Brain pericyte (primary cell): Measurements from ENCODE around the gene FEM1A.
"Not testable (repeated sequence)": the region's sequence is repeated elsewhere in the genome, so short reads cannot be mapped to it uniquely, and the experiment has no call there.

Source experiments
- DNase-seq: peaks from one replicate; pipeline ENCODE4 v3.0.0-alpha.2; 2012; ENCODE audit warnings: low read depth, low spot score

FEM1A gene

GRCh38 chr19:4811328-4812131 is 20.0 kb downstream of the FEM1A start:
- DNase-seq, result peak; percentile 36

- DNase-seq, result no peak
Observed at GRCh38 chr19:4814625-4815425, 23.3 kb downstream of the FEM1A start.

GRCh38 chr19:4815426-4816201 is 24.1 kb downstream of the FEM1A start:
- DNase-seq, result peak; percentile 48

DNA sequence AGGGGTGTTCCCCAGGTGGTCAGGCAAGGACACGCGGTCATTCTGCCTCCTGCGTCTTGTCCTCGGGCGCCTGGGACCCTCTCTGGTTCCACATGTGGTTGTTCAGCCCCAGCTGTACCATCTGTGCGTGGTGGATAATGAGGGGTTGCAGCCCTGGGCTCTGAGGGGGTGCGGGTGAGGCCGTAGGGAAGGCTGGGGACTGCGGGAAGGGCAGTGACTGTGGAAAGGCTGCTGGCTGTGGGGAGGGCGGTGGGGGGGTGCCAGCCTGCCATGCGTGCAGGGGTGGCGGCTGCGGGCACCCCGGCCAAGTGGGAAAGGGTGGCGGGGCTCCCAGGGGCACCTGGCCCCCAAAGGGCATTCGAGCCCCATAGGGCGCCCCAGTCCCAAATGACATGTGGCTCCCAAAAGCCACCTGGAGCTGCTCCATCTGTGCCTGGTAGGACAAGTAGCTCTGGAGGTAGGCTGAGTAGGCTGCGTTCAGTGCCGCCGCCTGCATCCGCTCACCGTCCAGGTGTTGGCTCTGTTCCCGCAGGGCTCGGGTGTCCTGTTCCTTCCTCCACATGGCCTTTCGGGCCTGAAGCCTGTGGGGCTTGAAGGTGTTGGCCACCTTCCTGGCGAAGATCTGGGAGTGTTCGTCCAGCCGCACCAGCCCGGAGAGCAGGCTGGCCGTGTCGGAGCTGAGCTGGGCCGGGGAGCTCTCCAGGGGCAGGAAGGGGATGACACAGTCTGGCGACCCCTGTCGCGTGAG is 24.8 kb downstream of the FEM1A start:
- no peak for DNase-seq

DNA sequence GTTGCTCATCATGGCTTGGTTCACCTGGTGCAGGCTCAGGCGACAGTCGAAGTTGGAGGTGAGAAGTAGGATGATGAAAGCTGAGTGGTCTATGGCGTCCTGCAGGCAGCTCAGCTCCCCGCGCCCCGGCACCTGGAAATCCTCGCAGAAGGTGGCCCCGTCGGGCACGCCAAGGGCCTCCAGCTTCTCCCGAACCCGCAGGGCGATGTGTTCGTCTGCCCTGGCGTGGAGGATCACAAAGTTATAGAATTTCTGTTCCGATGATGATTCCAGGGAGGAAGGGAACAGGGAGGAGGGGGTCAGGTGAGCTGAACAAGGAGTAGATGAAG is 25.4 kb downstream of the FEM1A start:
- DNase-seq, result no peak

- DNase-seq, result no peak
Observed at GRCh38 chr19:4817467-4818277, 26.1 kb downstream of the FEM1A start.

GRCh38 chr19:4821265-4821664 is 29.7 kb downstream of the FEM1A start:
- DNase-seq, result no peak

- DNase-seq, result not testable (repeated sequence)
Observed at GRCh38 chr19:4822354-4822753, 30.8 kb downstream of the FEM1A start.

- no peak for DNase-seq
Observed at GRCh38 chr19:4823577-4823976, 32.0 kb downstream of the FEM1A start.

GRCh38 chr19:4829001-4829712 is 37.6 kb downstream of the FEM1A start:
- DNase-seq, result no peak

DNA sequence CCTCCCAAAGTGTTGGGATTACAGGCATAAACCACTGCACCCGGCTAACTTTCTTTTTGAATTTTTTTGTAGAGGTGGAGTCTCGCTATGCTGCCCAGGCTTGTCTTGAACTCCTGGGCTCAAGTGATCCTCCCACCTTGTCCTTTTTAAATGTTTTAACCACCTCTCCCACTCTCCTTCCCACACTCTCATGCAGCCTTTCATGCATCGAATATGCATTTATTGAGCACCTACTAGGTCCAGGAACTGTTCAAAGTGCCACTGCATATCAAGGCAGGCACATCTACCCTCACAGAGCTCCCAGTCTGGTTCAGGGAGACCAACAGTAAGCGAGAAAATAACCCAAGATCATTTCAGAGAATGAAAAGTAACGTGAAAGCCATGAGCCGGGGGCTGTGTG is 38.8 kb downstream of the FEM1A start:
- DNase-seq, result no peak

DNA sequence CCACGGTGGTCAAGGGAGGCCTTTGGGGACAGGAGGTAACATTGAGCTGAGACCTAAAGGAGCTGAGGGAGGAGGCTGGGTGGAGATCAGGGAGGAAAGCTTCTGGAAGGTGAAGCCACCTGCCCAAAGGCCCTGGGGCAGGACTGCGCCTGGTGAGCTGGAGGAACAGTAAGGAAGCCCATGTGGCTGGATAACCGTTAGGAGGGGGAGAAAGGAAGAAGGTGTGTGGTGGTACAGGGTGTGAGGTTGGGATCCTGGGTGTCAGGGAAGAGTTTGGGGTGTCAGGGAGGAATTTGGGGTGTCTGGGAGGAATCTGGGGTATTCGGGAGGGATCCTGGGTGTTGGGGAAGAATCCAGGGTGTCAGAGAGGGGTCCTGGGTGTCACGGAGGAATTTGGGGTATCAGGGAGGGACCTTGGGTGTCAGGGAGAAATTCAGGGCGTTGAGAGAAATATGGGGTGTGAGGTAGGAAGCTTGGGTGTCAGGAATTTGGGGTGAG is 39.3 kb downstream of the FEM1A start:
- no peak for DNase-seq

- no peak for DNase-seq
Observed at GRCh38 chr19:4831304-4831978, 39.9 kb downstream of the FEM1A start, which contains the start of gene TICAM1. Gene TICAM1 (minus strand): TSS chr19:4831712. CDS start chr19:4818377, 13,335 bp downstream.

DNA sequence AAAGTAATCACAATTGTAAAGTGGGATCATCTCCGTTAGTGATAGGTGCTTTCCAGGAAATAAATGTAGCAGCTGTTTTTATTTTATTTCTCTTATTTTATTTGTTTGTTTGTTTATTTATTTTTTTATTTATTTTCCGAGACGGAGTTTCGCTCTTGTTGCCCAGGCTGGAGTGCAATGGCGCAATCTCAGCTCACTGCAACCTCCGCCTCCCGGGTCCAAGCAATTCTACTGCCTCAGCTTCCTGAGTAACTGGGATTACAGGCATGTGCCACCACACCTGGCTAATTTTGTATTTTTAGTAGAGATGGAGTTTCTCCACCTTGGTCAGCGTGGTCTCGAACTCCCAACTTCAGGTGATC is 40.4 kb downstream of the FEM1A start:
- not testable (repeated sequence) for DNase-seq

DNA sequence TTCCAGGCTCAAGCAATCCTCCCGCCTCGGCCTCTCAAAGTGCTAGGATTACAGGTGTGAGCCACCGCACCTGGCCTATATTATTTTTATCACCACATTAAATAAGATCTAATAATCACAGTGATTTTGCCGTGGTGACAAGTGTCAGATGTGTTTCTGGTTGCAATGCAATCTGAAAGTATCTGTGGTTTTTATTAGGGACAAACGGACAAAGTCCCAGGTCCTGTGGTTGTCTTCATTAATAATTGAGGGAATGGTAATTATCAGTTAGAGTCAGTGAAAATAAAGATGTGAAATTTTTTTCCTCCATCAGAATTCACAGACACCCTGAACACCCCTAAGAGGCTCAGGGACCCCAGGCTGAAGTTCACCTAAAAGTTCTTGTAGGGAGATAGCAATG is 41.2 kb downstream of the FEM1A start:
- no peak for DNase-seq

DNA sequence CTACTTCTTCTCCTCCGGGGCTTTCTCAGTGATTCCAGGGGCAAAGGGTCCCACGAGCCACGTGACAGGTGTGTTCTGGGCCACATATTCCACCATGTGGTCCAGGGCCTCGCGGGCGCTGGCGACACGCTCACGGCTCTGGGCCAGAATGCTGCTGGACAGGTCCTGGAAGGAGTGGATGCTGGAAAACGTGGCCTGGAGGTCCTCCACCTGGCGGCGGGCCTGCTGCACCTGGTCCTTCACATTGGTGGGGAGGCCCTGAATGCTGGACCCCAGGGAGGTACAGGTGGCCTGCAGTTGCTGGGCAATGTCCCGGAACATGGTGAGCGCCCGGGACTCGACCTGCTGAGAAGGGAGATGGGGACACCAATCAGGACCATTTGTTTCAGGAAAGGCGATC is 47.7 kb downstream of the FEM1A start:
- no peak for DNase-seq

DNA sequence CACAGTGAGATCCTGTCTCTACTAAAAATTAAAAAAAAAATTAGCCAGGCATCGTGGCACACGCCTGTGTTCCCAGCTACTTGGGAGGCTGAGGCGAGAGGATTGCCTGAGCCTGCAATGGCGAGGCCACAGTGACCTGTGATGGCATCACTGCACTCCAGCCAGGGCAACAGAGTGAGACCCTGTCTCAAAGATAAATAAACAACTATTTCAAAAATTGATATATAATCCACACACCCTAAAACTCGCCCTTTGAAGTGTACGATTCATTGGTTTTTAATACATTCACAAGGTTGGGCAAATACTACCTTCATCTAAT is 52.1 kb downstream of the FEM1A start:
- no peak for DNase-seq

DNA sequence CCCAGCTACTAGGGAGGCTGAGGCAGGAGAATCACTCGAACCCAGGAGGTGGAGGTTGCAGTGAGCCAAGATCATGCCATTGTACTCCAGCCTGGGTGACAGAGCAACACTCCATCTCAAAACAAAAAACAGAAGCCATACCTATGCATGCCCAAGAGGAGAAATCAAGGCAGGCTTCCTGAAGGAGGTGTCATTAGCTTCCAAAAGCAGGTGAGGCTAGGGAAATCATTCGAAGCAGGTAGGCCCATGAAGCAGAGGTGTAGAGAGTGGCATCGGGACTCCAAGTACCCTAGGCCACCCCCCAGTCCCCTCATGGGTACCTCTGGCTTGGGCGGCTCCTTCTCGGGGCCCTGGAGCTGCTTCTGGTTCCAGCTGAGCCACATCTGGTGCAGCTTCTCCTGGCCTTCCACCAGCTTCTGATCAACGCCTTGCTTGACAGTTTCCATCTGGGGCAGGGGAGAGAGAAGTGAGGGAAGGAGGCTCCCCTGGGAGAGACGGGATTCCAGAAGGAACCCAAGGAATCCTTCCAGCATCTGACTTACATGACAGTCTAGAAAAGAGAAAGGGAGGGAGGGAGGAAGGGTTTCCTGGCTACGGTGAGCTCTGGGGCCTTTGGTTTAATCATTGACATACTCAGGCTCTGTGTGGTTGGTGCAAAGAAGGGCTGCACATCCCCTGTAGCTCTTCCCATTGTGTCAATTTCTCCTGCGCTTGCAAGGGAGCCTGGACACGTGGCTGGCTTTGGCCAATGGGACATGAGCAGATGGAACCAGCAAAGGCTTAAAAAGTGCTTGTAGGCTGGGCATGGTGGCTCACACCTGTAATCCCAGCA is 53.0 kb downstream of the FEM1A start:
- no peak for DNase-seq

DNA sequence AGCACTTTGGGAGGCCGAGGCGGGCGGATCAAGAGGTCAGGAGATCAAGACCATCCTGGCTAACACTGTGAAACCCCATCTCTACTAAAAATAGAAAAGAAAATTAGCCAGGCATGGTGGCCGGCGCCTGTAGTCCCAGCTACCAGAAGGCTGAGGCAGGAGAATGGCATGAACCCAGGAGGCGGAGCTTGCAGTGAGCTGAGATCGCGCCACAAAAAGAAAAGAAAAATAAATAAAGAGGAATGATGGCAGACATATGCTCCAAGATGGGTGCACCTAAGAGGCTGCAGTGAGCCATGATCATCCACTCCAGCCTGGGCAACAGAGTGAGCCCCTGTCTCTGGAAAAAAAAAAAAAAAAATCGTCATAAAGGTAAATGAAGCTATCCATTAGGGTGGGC is 54.4 kb downstream of the FEM1A start:
- not testable (repeated sequence) for DNase-seq
